GM18499 (cell line): ENCODE data around the gene CEP135.

Experiments used
- ATAC-seq: cut with Tn5 transposase; IDR thresholded peaks from one replicate; pipeline ENCODE4 v1.9.1; 2021; ENCODE audit warnings: moderate number of reproducible peaks; ENCODE audit not compliant: insufficient read depth, unreplicated experiment

Gene CEP135

DNA sequence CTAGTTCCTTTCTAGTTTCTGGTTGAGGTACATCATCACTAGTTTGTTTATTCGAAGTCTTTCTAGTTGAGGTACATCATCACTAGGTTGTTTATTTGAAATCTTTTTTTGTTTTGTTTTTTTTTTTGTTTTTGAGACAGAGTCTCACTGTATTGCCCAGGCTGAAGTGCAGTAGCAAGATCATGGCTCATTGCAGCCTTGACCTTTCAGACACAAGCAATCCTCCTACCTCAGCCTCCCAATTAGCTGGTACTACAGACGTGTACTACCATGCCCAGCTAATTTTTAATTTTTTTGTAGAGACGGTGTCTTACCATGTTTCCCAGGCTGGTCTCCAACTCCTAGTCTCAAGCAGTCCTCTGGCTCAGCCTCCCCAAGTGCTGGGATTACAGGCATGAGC, 54.9 kb downstream of the CEP135 start:
- no peak for ATAC-seq

GRCh38 chr4:56004235-56004634, 55.5 kb downstream of the CEP135 start:
- no peak for ATAC-seq

DNA sequence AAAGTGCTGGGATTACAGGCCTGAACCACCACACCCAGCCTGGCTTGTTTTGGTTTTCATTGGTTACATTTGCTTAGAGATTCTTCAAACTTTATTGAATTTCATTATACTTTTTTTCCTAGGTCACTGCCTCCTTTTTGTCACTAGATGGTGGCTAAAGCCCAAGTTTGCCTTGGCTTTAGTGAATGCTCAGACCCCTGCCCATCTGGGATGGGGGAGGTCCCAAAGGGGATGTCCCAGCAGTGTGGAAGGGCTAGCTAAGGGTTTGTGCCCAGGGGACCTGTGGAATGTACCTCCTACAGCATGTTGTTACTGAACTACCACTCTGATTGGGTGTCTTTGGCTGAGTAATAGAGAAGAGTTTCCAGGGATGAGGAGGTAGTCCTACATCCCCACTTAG, 58.4 kb downstream of the CEP135 start:
- ATAC-seq: no peak

DNA sequence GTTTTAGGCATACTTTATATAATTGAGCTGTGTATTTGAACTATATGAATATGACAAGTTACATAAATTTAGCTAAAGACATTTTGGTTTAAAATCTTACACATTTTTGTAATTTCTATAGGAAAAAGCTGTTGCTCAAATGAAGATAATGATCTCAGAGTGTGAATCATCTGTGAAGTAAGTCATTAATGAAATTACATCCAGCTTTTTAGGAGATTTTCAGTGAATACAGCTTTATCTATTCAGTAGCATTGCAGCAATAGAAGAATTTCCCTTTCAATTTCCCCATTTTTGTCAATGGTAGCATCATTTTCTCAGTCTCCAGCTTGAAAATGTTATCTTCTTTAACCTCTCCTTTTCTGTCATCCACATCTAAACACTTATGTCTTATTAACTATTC, 59.5 kb downstream of the CEP135 start:
- ATAC-seq: no peak

GRCh38 chr4:56026596-56026995, 77.9 kb downstream of the CEP135 start:
- no peak for ATAC-seq

DNA sequence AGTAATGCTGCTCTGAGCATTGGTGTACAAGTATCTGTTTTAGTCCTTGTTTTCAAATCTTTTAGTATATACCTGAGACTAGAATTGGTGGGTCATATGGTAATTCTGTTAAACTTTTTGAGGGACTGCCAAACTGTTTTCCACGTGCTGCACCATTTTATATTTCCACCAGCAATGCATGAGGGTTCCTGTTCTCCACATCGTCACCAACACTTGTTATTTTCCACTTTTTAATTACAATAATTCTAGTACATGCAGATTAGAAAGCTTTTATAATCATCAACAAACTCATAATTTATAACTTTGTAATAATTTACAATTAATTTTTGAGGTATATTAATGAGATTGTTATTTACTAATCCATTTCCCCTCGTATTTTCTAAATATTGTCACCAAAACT, 79.4 kb downstream of the CEP135 start:
- ATAC-seq: no peak

DNA sequence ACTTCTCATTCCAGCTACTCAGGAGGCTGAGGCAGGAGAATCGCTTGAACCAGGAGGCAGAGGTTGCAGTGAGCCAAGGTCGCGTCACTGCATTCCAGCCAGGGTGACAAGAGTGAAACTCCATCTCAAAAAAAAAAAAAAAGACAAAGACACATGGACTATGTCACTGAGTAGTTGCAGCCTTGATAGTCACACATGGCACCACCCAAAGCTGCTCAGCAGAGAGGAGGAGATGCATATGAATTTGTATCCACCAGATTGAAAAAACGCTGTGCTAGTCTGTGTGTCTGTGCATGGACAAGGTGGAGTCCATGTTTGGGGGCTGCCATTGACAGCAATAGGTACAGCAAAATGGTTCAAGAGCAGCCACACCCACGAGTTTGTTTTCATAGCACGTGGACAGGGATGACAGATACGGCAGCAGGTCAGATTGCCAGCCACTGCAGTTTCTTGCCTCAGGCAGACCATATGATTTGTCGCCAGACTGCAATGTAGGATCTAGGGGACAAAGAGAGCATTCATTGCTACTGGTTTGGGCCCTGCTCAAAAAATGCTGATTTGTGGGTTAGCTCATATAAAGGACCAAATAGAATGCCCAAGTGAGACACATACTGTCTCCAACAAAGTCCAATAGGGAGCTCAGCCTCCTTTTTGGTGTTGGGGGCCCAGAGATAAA, 89.9 kb downstream of the CEP135 start:
- ATAC-seq: no peak

DNA sequence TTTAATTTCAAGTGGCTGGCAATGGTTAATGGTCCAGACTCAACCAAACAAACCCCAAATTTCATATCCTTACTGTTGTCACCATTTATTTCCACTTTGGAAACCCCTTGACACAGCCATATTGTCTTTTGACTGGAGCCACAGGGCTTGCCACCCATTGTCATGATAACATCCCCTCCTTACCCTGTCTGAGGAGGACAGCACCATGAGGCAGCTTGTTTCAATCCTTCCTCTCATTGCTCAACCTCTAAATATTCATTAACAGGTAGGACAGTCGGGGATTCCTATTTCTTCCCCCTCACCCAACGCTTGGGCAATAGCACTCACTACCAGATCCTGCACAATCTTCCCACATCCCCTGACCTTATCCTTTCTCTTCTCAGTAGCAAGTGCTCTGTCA, 92.1 kb downstream of the CEP135 start:
- no peak for ATAC-seq

DNA sequence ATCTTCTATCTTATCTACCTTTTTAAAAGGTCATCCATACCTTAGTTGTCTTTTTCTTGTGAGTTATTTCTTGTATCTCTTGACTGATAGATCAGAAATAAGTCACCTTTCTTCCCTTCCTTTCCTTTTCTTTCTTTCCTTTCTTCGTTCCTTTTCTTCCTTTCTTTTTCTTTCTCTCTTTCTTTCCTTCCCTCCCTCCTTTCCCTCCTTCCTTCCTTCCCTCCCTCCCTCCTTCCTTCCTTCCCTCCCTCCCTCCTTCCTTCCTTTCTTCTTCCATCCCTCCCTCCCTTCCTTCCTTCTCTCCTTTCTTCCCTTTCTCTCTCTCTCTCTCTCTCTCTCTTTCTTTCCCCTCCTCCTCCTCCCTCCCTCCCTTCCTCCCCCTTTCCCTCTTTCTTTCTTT, 93.5 kb downstream of the CEP135 start:
- ATAC-seq: no peak

DNA sequence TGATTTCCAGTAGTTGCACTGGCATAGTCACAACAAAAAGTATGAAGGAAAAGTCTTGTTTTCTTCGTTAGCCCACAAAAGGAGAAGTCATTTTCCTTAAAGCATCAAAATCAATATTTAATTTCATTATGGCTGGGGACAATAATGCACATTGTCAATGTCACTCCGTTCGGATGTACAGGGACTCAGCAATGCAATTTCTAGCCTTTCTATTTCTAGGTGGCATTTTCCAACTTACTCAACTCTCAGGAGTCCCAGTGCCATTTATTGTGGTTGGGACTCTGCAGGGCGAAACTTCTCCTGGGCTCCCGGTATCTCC, 99.6 kb downstream of the CEP135 start:
- ATAC-seq: no peak

DNA sequence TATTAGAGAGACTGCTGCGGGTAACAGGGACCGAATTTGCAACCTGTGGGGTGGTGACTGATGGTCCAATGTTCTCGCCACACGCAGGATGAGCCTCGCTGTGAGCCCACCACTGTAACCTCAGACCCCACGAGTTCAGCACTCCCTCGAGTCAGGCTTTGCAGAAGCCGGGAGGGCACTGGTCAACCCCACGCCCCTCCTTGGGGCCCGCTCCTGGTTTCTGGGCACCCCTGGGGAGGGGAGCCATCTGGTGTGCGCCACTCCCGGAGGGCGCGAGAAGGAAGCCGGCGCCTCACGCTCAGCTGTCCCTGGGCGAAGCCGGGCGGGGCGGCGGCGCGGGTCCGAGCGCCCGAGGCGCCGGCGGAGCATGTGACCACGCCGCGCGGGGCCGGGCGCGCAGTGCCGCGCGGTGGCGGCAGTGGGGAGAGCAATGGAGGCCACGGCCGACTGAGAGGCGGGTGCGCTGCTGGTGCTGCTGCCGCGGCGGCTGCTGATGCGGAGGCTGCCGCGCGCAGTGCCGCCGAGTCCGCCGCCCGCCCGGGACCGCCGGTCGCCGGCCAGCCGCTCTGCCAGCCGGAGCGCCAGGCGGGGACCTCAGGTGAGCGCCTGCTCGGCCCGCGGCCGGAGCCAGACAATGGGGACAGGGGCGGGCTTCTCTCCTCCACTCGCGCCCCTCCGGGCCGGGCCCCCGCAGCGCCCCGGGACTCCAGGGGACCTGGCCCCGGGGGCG, 100.1 kb downstream of the CEP135 start:
- peak; percentile 52 for ATAC-seq

DNA sequence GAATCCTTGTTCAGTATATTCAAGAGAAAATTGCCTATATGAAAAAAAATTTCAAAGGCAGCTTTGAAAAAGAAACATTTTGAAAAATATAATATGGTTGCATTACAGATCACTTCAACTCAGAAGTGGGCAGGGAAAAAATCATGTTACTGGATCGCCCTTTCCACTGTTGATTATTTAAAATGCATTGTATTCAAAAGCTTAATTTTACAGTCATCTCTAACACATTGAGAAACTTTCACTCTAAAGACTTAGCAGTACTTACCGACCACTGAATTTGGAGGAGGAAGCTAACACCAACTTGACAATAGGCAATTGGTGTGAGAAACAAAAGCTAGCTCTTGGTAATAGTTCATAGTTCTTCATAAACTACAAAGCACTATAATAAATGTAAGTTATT, 101.9 kb downstream of the CEP135 start:
- ATAC-seq: no peak

- ATAC-seq: no peak
Observed at GRCh38 chr4:56051029-56051709, 102.4 kb downstream of the CEP135 start.

- no peak for ATAC-seq
Observed at GRCh38 chr4:56051710-56052075, 102.9 kb downstream of the CEP135 start.

DNA sequence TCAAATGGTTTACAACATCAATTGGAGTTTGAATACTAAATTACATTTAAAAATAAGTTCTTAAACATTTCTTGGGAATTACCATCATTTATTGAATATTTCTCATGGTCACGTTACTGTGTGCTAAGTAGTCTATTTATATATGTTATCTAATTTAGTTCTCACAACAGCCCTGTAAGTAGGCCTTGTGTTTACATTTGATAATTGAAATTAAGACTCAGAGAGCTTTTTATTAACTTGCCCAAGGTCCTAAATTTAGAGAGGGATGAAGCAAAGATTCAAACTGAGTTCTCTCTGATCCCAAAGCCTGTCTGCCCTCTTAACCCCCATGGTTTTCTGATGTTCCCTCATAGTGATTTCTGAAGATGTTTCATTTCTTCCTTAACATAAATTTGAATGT, 103.7 kb downstream of the CEP135 start:
- no peak for ATAC-seq

GRCh38 chr4:56052966-56053365, 104.2 kb downstream of the CEP135 start:
- ATAC-seq: no peak

GRCh38 chr4:56055027-56055977, 106.6 kb downstream of the CEP135 start:
- ATAC-seq: no peak

DNA sequence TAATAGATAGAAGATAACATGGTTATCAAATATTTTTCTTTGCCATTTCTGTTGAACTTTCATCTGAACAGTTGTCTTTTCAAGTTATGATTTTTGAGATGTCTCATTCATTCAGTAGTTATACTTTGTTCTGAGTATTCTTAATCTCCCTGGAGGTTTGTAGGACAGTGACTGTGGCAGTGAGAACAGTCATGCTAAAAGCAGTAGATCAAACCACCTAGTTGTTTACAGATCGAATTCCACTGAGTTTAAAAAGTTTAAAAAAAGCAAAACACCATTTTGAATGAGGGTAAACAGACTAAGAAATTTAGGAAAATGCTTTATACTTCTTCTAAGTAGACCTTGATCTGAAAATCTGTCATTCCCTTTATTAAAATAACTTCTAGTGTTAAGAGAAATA, 107.2 kb downstream of the CEP135 start:
- no peak for ATAC-seq

DNA sequence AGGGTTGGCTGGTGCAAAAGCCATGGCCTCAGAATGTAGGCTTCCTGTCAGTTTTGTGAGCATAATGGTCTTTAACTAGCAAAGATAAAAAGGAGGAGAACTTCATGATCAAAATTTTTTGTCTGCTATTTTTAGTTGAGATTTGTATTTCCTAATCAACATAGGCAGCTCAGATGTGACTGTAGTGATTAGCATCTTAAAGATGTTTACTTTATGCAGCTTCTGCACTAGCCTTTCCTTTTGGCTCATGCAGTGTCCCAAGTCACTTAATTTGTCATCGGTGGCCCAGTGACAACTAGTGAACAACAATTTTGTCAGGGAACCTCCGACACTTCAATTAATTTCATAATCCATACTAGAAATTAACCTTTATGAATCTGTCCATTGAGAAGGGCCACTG, 109.8 kb downstream of the CEP135 start:
- no peak for ATAC-seq

DNA sequence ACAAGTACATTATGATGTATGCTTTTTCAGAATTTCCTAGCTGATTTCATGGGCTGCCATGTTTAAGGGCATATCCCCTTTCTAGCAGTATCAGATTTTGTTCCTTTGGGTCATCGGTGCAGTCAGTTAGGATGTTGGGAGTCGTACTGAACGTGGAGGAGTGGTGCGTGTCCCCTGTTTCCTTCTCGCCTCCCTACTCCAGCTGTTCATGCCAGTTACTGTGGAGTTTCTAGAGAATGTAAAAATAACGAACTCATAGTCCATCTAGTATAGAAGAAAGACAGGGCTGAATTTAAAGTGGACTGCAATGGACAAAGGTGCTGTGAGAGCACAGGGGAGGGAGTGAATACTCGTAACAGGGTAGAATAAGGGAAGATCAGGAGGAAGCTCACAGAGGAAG, 111.3 kb downstream of the CEP135 start:
- no peak for ATAC-seq

DNA sequence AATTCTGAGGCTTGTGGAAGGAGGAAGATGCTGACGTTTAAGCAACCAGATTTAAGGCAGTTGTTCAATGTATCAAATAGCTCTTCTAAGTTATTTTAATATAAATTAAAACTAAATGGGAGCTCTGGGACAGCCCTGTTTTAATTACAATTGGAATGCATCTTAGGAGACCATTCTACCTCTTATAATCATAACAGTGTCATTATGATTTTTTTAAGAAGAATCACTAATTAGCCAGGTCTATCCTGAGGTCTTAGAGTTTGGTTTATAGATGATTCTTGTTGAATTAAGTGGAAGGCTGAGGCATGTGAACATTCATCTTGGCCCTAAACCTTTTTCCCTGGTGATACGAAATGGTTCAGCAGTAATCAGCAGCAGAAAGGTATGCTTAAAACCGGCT, 113.4 kb downstream of the CEP135 start:
- no peak for ATAC-seq
